ENCODE measurements around the gene NLRC5. TPM values are rescaled to one million over a fixed set of nuclear protein-coding genes. Genes with fewer than 3 reads are reported as not detected.

NLRC5 gene
- total RNA-seq, 1 donor from 2014 or later, result 63.9 TPM

DNA sequence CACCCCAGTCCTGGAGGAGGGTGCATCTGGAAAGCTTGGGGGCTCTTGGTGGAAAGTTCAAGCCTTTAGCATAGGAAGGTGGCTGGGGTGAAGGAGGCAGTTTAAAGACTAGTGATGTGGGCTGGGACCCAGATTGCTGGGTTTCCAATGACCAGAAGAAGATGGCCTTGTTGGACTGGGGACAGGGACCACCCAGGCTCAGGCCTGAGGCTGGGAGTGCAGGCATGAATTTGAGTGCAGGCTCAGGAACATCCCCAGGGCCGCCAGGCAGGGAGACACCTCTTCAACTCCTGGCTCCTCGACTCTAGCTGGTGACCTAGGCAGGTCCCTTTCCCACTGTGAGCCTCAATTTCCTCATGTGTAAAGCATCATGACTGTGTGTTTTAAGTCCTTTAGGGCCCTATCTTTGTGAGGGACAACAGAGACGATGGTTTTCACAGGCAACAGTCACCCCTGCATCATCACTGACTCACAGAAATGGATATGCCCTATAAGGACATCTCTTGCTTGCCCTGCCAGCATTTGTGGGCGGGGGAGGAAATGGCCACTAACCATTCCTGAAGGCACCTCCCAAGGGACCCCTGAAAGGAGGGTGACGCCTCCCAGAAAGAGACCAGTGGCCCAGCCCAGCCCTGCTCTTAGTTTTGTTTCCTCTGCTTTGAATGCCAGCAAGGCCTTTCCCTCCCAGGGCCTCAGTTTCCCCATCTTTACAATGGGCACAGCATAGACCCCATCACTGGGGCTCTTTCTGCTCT lies 11.1 kb downstream of the NLRC5 start:
- DNase-seq (ENCODE audit: low spot score), result peak; percentile 90

DNA sequence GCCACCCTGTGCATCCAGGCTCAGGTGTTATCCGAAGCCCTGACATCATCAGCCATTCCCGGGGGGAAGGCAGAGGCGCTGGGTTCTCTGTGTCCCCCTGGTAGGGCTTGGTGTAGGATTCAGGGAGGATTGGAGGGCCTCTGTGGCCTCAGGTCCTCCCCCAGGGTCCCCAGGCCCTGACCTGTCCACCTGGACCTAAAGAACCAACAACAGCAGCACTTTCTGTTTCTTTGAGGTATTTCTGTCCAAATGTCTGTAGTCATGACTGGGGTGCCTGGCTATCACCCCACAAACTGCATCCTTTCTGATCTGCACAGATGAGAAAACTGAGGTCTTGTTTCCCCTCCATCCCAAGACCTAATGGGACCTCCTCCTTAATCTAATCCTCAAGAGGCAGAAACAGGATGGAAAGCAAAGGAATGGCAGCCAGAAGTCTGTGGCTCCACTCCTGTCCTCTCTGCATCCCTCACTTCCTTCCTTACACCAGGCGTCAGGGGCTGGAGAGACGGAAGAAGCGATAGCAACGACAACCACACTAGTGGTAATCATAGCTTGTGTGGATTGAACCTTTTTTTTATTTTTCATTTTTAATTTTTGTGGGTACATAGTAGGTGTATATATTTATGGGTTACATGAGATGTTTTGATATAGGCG lies 11.8 kb downstream of the NLRC5 start:
- DNase-seq (ENCODE audit: low spot score), result peak; percentile 8

DNA sequence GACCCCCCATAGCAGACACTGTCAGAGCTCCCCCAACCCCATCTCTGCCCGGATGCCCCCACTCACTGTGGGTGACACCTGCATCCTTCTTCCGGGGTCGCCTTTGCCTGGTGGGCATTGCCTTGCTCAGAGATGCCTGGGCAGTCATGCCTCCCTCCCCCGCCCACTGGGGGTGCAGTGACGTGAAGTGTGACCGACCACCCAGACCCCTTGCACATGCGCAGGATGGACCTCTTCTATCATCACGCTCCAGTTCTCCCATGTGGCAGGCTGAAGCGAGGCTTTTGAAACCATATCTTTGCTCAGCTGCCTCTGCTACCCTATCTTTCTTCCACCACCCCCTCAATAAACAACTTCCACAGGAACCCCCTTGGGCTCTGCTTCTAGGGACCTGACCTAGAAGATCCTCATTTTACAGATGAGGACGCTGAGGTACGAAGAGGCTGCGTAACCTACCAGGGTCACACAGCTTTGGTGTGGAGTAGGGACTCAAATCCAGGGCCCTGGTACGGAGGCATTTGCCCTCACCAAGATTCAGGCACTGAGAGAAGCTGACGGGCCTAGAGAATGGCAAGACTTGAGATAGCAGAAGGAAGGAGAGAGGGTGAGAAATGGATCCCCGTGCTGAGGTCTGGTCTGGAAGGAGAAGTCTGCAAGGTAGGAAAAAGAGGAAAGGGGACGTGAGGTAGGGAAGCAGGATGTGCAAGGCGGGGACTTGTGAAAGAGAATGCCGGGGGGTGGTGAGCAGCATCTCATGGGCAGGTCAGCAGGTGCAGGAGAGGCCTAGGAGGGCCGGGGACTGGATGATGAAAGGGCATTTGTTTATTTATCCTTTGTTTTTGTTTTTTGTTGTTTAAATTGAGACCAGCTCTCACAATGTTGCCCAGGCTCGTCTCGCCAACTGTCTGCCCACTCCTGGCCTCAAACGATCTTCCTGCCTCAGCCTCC lies 14.4 kb downstream of the NLRC5 start:
- peak; percentile 80 for DNase-seq (ENCODE audit: low spot score)

DNA sequence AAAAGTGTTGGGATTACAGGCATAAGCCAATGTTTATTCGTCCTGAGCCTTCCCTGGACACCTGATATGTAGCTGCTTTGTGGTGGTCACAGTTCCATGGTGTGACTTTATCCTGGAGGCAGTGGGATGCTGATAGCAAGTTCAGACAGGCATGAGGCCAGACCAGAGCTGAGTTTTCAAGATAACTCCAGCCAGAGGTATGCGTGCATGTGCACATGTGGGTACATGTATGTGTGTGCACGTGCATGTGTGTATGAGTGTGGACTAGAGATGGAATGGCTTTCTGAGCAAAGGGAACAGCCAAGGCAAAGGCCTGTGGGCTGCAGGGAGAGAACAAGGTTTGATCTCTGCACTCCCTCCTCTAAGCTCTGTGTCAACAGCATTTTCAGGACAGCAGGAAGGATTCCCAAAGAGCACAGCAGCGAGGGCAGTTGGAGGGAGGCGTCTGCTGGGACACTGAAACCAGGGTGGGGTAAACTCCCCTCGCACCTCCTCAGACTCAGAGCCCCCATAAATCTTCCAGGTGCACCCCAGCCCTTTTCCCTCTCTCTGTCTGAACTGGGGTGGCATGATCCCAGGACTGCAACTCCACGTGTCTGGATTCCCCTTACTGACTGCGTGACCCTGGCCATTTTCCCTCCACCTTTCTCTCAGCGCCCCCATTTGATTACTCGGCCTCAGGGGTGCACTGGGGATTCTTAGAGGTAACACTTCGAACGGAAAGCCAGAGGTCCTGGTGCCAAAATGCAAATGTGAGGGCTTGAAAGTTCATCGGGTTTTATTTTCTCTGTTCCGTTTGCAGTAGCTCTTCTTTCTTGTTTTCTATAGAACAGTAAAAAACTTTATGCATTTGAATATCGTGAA lies 15.3 kb downstream of the NLRC5 start:
- DNase-seq (ENCODE audit: low spot score), result peak; percentile 39

DNA sequence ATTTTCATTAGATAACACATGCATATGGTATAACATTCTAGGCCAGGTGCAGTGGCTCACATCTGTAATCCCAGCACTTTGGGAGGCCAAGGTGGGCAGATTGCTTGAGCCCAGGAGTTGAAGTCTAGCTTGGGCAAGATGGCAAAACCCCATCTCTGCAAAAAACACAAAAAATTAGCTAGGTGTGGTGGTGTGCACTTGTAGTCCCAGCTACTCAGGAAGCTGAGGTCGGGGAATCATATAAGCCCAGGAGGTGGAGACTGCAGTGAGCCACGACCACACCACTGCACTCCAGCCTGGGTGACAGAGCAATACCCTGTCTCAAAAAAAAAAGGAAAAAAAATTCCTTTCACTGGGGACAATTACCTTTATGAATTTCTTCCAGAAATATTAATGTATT lies 16.2 kb downstream of the NLRC5 start:
- DNase-seq (ENCODE audit: low spot score), result peak; percentile 6

- no peak for DNase-seq (ENCODE audit: low spot score)
Observed at GRCh38 chr16:57007050-57007449, 17.7 kb downstream of the NLRC5 start.

DNA sequence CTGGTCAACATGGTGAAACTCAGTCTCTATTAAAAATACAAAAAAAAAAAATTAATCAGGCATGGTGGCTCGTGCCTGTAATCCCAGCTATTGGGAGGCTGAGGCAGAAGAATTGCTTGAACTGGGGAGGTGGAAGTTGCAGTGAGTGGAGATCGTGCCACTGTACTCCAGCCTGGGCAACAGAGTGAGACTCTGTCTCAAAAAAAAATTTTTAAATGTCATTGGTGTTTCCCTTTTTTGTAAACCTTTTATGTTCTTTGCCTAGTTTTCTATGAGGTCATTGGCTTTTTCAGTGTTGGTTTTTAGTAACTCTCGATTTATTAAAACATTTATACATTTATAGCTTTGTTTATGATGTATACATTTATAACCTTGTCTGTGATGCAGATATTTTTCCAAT lies 18.2 kb downstream of the NLRC5 start:
- DNase-seq (ENCODE audit: low spot score), result peak; percentile 5

- DNase-seq (ENCODE audit: low spot score), result no peak
Observed at GRCh38 chr16:57008440-57008839, 19.1 kb downstream of the NLRC5 start.

- DNase-seq (ENCODE audit: low spot score), result peak; percentile 24
Observed at GRCh38 chr16:57009643-57010170, 20.4 kb downstream of the NLRC5 start.

GRCh38 chr16:57012353-57012752 lies 23.0 kb downstream of the NLRC5 start:
- DNase-seq (ENCODE audit: low spot score), result peak; percentile 22

DNA sequence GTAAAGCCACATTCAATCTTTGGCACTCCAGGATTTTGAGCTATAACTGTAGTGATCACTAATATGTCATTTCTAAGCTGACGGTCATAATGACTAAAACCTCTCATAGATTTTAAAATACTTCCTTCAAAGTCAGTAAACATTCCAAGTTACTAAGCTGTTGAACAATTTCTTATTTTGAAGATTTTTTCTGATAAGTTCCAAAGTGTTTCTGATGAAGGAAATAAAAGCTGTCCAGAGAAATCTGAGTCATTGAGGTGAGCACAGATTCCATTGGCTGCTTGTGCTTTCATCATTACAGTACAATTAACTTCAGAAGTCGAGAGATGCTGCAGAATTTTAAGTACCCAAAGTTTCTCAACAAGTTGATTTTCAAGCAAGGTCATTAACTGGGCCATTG lies 23.9 kb downstream of the NLRC5 start:
- no peak for DNase-seq (ENCODE audit: low spot score)

GRCh38 chr16:57013902-57014301 lies 24.5 kb downstream of the NLRC5 start:
- no peak for DNase-seq (ENCODE audit: low spot score)

- no peak for DNase-seq (ENCODE audit: low spot score)
Observed at GRCh38 chr16:57016301-57016700, 26.9 kb downstream of the NLRC5 start.

- DNase-seq (ENCODE audit: low spot score), result peak; percentile 43
Observed at GRCh38 chr16:57016831-57017230, 27.5 kb downstream of the NLRC5 start.

DNA sequence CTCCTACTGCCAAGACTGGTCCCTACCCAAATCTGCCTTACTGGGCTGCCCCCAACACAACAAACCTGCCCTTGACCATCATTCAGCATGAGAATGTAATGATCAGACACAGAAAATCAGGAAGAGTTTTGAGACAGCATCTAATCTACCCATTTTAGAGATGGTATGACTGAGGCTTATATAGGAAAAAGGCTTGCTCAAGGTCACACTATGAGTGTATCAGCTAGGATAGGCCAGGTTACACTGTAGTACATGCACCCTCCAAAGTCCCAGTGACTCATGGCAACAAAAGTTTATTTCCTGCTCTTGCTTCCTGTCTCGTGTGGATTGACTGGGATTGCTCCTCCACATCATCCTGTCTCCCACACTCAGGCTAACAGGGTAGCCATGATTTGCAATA lies 27.9 kb downstream of the NLRC5 start:
- DNase-seq (ENCODE audit: low spot score), result no peak

GRCh38 chr16:57019746-57020145 lies 30.4 kb downstream of the NLRC5 start:
- DNase-seq (ENCODE audit: low spot score), result peak; percentile 9

- DNase-seq (ENCODE audit: low spot score), result peak; percentile 55
Observed at GRCh38 chr16:57020651-57021050, 31.3 kb downstream of the NLRC5 start.

GRCh38 chr16:57021757-57022156 lies 32.4 kb downstream of the NLRC5 start:
- no peak for DNase-seq (ENCODE audit: low spot score)

DNA sequence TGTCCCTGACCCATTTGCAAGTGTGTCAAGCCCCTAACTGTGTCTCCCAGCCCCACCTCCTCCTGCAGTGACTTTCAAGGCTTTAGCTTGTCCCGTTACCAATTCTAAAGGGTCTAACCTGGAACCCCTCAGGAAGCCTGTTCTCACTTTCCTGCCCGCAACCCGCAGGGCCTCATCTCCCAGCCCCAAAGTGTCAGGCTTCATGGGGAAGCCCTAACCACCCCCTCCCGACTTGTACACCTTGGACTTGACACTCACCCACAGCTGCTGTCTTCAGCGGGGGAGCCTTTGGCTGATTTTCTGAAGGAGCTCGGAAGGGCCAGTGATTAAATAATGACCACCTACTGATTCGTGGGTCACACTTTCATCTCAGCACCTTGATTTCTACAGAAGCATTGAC lies 33.1 kb downstream of the NLRC5 start:
- DNase-seq (ENCODE audit: low spot score), result peak; percentile 30

DNA sequence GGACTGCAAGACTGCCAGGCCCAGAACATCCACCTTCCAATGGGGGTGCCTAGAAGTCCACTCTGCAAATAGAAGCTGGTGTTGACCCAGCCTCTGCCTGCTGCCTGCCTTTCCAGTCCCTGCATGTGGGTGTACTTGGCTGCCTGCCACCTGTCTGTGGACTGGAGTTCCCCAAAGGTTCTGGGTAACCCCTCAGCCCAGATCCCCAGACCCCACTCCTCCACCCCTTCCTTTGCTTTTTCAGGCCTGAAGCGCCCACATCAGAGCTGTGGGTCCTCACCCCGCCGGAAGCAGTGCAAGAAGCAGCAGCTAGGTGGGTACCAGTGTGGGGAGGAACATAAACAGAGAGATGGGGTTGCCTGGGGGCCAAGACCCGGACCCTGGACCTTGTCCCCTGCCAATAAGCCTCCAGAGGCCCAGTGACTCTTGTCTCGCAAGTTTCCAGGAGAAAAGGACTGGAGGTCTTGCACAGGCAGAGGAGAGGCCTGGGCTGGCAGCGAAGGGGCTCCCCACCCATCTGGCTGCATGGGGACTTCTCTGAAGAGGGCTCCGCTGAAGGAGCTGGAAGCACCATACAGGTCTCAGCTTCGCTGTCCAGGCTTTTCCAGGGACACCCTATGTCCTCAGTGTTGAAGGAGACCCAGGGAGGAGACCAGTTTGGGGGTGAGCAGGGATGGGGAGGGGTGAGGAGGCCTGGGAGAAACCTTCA lies 34.3 kb downstream of the NLRC5 start:
- DNase-seq (ENCODE audit: low spot score), result no peak
